GM18951 (cell line): Measurements from ENCODE around the gene ARHGAP26.

Experiments used
- POLR2A ChIP-seq: IDR thresholded peaks from 4 replicates; pipeline ENCODE4 v1.6.1; 2011; ENCODE audit warnings: mild to moderate bottlenecking; ENCODE audit not compliant: insufficient read length, insufficient read depth; ENCODE audit errors: extremely low read depth
- in situ Hi-C: fragments of 300-500 bp; cut with MboI; formaldehyde crosslinking; loops from one replicate; pipeline ENCODE4 v1.12.0; 2022; ENCODE audit warnings: low sequenced_read_pairs, mixed read lengths, inconsistent platforms; ENCODE audit not compliant: unreplicated experiment

ARHGAP26 gene

GRCh38 chr5:143036146-143036927 is 266.2 kb downstream of the ARHGAP26 start:
- TF ChIP-seq POLR2A = no peak
- in situ Hi-C loops = no loop called here

- in situ Hi-C loops = no loop called here
- no peak for TF ChIP-seq POLR2A
Measured at GRCh38 chr5:143037071-143037470, 266.9 kb downstream of the ARHGAP26 start.

- no peak for TF ChIP-seq POLR2A
- in situ Hi-C loops = no loop called here
Measured at GRCh38 chr5:143037708-143038107, 267.5 kb downstream of the ARHGAP26 start.

- TF ChIP-seq POLR2A = no peak
- in situ Hi-C loops = no loop called here
Measured at GRCh38 chr5:143040622-143041021, 270.4 kb downstream of the ARHGAP26 start.

- TF ChIP-seq POLR2A = no peak
- in situ Hi-C loops = no loop called here
Measured at GRCh38 chr5:143041461-143041860, 271.3 kb downstream of the ARHGAP26 start.

GRCh38 chr5:143041972-143042770 is 272.0 kb downstream of the ARHGAP26 start:
- TF ChIP-seq POLR2A = no peak

GRCh38 chr5:143044265-143044664 is 274.1 kb downstream of the ARHGAP26 start:
- in situ Hi-C loops = no loop called here
- TF ChIP-seq POLR2A = no peak

More at GRCh38 chr5:143041972-143042770, 272.0 kb downstream of the ARHGAP26 start:
- in situ Hi-C loops = no loop called here

- TF ChIP-seq POLR2A = no peak
- in situ Hi-C loops = no loop called here
Measured at GRCh38 chr5:143045062-143045461, 274.9 kb downstream of the ARHGAP26 start.

- in situ Hi-C loops = no loop called here
- TF ChIP-seq POLR2A = no peak
Measured at GRCh38 chr5:143046314-143046713, 276.1 kb downstream of the ARHGAP26 start.

- in situ Hi-C loops = no loop called here
- no peak for TF ChIP-seq POLR2A
Measured at GRCh38 chr5:143047091-143047490, 276.9 kb downstream of the ARHGAP26 start.

- in situ Hi-C loops = no loop called here
- TF ChIP-seq POLR2A = no peak
Measured at GRCh38 chr5:143050183-143050582, 280.0 kb downstream of the ARHGAP26 start.

- TF ChIP-seq POLR2A = no peak
- in situ Hi-C loops = no loop called here
Measured at GRCh38 chr5:143051244-143052058, 281.3 kb downstream of the ARHGAP26 start.
